LoVo (cell line): ENCODE data around the gene KDM5A.
"Not testable (repeated sequence)": the region's sequence is repeated elsewhere in the genome, so short reads cannot be mapped to it uniquely, and the experiment has no call there.

Experiments
- DNase-seq: peaks from one replicate; pipeline ENCODE4 v3.0.0-alpha.2; 2016; ENCODE audit warnings: low spot score

Gene KDM5A

GRCh38 chr12:238736-239398 is 150.3 kb downstream of the KDM5A start:
- no peak for DNase-seq

GRCh38 chr12:238116-238515 is 151.0 kb downstream of the KDM5A start:
- no peak for DNase-seq

GRCh38 chr12:237026-237815 is 151.9 kb downstream of the KDM5A start:
- no peak for DNase-seq

GRCh38 chr12:236445-236844 is 152.7 kb downstream of the KDM5A start:
- DNase-seq = no peak

- DNase-seq = not testable (repeated sequence)
These were observed 153.2 kb downstream of the KDM5A start for GRCh38 chr12:235967-236366.

- DNase-seq = no peak
These were observed 154.2 kb downstream of the KDM5A start for GRCh38 chr12:234891-235415.

- no peak for DNase-seq
These were observed 155.1 kb downstream of the KDM5A start for GRCh38 chr12:234019-234418.

- DNase-seq = no peak
These were observed 155.5 kb downstream of the KDM5A start for GRCh38 chr12:233615-233968.

GRCh38 chr12:232731-233614 is 156.1 kb downstream of the KDM5A start:
- no peak for DNase-seq

GRCh38 chr12:230925-231671 is 158.0 kb downstream of the KDM5A start:
- no peak for DNase-seq
